Ishikawa (cell line): ENCODE data around the gene TMEFF2.

Source experiments
- FOXM1 ChIP-seq: IDR thresholded peaks from 2 replicates; pipeline ENCODE4 v1.6.1; 2012; ENCODE audit warnings: low read depth, borderline replicate concordance
- TCF12 ChIP-seq: IDR thresholded peaks from 2 replicates; pipeline ENCODE4 v1.6.1; 2012; ENCODE audit warnings: low read depth

GRCh38 chr2:192026825-192027120 is 168.0 kb downstream of the TMEFF2 start:
- no peak for TF ChIP-seq FOXM1
- no peak for TF ChIP-seq TCF12
